Endodermal cell (in vitro differentiated cells): Measurements from ENCODE around the gene AMTN. TPM values are rescaled to one million over a fixed set of nuclear protein-coding genes. Genes with fewer than 3 reads are reported as not detected.
A peak's percentile ranks its signal among the peaks of the same experiment; 100 is the strongest.
"Not testable (repeated sequence)": the region's sequence is repeated elsewhere in the genome, so short reads cannot be mapped to it uniquely, and the experiment has no call there.

ENCODE experiments used
- DNase-seq: peaks from one replicate; pipeline ENCODE4 v3.0.0-alpha.2; 2017
- H3K27ac ChIP-seq: 2 replicates; pipeline ENCODE4 v1.5.1; 2013; ENCODE audit warnings: mild to moderate bottlenecking, low read depth, low read length, moderate library complexity
- H3K27me3 ChIP-seq: 2 replicates; pipeline ENCODE4 v1.6.1; 2013; ENCODE audit warnings: mild to moderate bottlenecking, low read length, moderate library complexity; ENCODE audit not compliant: insufficient read depth, control insufficient read depth, poor library complexity, severe bottlenecking
- H3K36me3 ChIP-seq: 2 replicates; pipeline ENCODE4 v1.7.0; 2013; ENCODE audit warnings: mild to moderate bottlenecking, low read length, moderate library complexity; ENCODE audit not compliant: control insufficient read depth, insufficient read depth
- H3K4me1 ChIP-seq: one replicate; pipeline ENCODE4 v1.7.0; 2013; ENCODE audit warnings: low read length; ENCODE audit not compliant: control insufficient read depth, insufficient read depth
- H3K4me3 ChIP-seq: 2 replicates; pipeline ENCODE4 v1.5.1; 2013; ENCODE audit warnings: mild to moderate bottlenecking, low read length, moderate library complexity
- H3K9ac ChIP-seq: 2 replicates; pipeline ENCODE4 v1.6.1; 2013; ENCODE audit warnings: mild to moderate bottlenecking, low read length, moderate library complexity; ENCODE audit not compliant: poor library complexity, severe bottlenecking; ENCODE audit errors: extremely low read depth
- H3K9me3 ChIP-seq: 2 replicates; pipeline ENCODE4 v1.6.1; 2013; ENCODE audit warnings: mild to moderate bottlenecking, low read length, moderate library complexity; ENCODE audit not compliant: control insufficient read depth
- H3K27ac Mint-ChIP-seq: 2 replicates; pipeline ENCODE4 v1.8.0; 2020; ENCODE audit warnings: mixed read lengths
- H3K27me3 Mint-ChIP-seq: 2 replicates; pipeline ENCODE4 v1.8.0; 2021; ENCODE audit warnings: mild to moderate bottlenecking, mixed read lengths; ENCODE audit not compliant: insufficient read depth
- H3K36me3 Mint-ChIP-seq: 2 replicates; pipeline ENCODE4 v1.8.0; 2020; ENCODE audit warnings: low read depth, mixed read lengths
- H3K4me1 Mint-ChIP-seq: 2 replicates; pipeline ENCODE4 v1.8.0; 2020; ENCODE audit warnings: mixed read lengths
- H3K4me3 Mint-ChIP-seq: 2 replicates; pipeline ENCODE4 v1.8.0; 2020; ENCODE audit warnings: mild to moderate bottlenecking, moderate library complexity, mixed read lengths
- H3K9me3 Mint-ChIP-seq: 2 replicates; pipeline ENCODE4 v1.8.0; 2020; ENCODE audit warnings: mild to moderate bottlenecking, mixed read lengths
- CTCF ChIP-seq: fragments of 200-600 bp; sonication (generic); conservative IDR thresholded peaks from 2 replicates; pipeline ENCODE4 v1.5.0; 2021; ENCODE audit warnings: antibody characterized with exemption, mild to moderate bottlenecking
- WGBS, 2 experiments: methylation state at CpG; one replicate each; pipeline versions ENCODE4 v1.1.5 to v1.1.7; 2013; ENCODE audit warnings: missing lambda C conversion rate in 2 of 2, mixed read lengths in 1 of 2; ENCODE audit not compliant: insufficient coverage in 1 of 2, insufficient read length in 1 of 2; 5-methylcytosine and 5-hydroxymethylcytosine counted together
- total RNA-seq, 2 donors: library from RNA; stranded (reverse); fragmentation: NEBNext Ultra II Directional in 1 of 2; extraction: Animal tissue kit (Norgen Biotek cat#: 25700) in 1 of 2; gene quantifications; 2 replicates in 1 of 2; 3 replicates in 1 of 2; pipeline ENCODE4 v1.2.1, GENCODE V29; 2021

The AMTN gene
- total RNA-seq, 2 donors from 2014 or later: not detected

GRCh38 chr4:70533791-70534190 is 15.4 kb downstream of the AMTN start:
- H3K4me3 ChIP-seq: no peak overlapping the region
- no peak overlapping the region for H3K9ac ChIP-seq
- H3K36me3 ChIP-seq: no peaks in the 10 kb centered on the region
- H3K27ac ChIP-seq: no peak overlapping the region
- H3K27ac Mint-ChIP-seq: no peak overlapping the region
- no peaks in the 10 kb centered on the region for H3K27me3 ChIP-seq
- no peaks in the 10 kb centered on the region for H3K4me1 Mint-ChIP-seq
- no peaks in the 10 kb centered on the region for H3K9me3 ChIP-seq
- no peak for TF ChIP-seq CTCF
- no peaks in the 10 kb centered on the region for H3K36me3 Mint-ChIP-seq
- no peak overlapping the region for H3K4me3 Mint-ChIP-seq
- no peaks in the 10 kb centered on the region for H3K27me3 Mint-ChIP-seq
- no peaks in the 10 kb centered on the region for H3K9me3 Mint-ChIP-seq
- 90 to 100% methylated on average over 2 to 3 of the region's 3 CpGs for WGBS, 2 experiments
- H3K4me1 ChIP-seq: no peaks in the 10 kb centered on the region
- DNase-seq: no peak

GRCh38 chr4:70534886-70535285 is 16.5 kb downstream of the AMTN start:
- H3K4me1 ChIP-seq, H3K27ac ChIP-seq, DNase-seq, H3K9ac ChIP-seq, H3K4me3 ChIP-seq, H3K36me3 Mint-ChIP-seq, H3K9me3 Mint-ChIP-seq, H3K27ac Mint-ChIP-seq, H3K4me1 Mint-ChIP-seq, H3K36me3 ChIP-seq, H3K27me3 Mint-ChIP-seq, H3K27me3 ChIP-seq, H3K4me3 Mint-ChIP-seq, H3K9me3 ChIP-seq: not testable (repeated sequence)
- WGBS, 2 experiments: 71 to 86% methylated on average over 1 to 2 of the region's 3 CpGs

GRCh38 chr4:70538869-70539268 is 20.5 kb downstream of the AMTN start:
- no peaks in the 10 kb centered on the region for H3K27me3 ChIP-seq
- Mint-ChIP-seq H3K27ac (no peak overlapping the region), H3K27me3 (no peaks in the 10 kb centered on the region), H3K9me3 (no peaks in the 10 kb centered on the region), H3K36me3 (no peaks in the 10 kb centered on the region), H3K4me1 (no peaks in the 10 kb centered on the region), H3K4me3 (no peak overlapping the region)
- no peak for DNase-seq
- no peaks in the 10 kb centered on the region for H3K4me1 ChIP-seq
- no peaks in the 10 kb centered on the region for H3K36me3 ChIP-seq
- no peaks in the 10 kb centered on the region for H3K9me3 ChIP-seq
- no peak overlapping the region for H3K9ac ChIP-seq
- no peak for TF ChIP-seq CTCF
- no peak overlapping the region for H3K4me3 ChIP-seq
- H3K27ac ChIP-seq: no peak overlapping the region

GRCh38 chr4:70544279-70544868 is 26.0 kb downstream of the AMTN start:
- Histone ChIP-seq H3K36me3 (no peaks in the 10 kb centered on the region), H3K27me3 (no peaks in the 10 kb centered on the region), H3K9ac (no peak overlapping the region), H3K4me1 (no peaks in the 10 kb centered on the region), H3K27ac (no peak overlapping the region), H3K4me3 (no peak overlapping the region), H3K9me3 (no peaks in the 10 kb centered on the region)
- Mint-ChIP-seq H3K4me3 (no peak overlapping the region), H3K4me1 (no peaks in the 10 kb centered on the region), H3K27ac (no peak overlapping the region), H3K36me3 (no peaks in the 10 kb centered on the region), H3K9me3 (no peaks in the 10 kb centered on the region), H3K27me3 (peaks cover 4% of the 10 kb centered on the region)
- TF ChIP-seq CTCF: peak; percentile 81
- DNase-seq: peak; percentile 50
